GM19463 (cell line): Measurements from ENCODE around the gene ANKRD63.

Experiments used
- ATAC-seq: cut with Tn5 transposase; IDR thresholded peaks from one replicate; pipeline ENCODE4 v1.9.1; 2021; ENCODE audit warnings: mild to moderate bottlenecking, moderate library complexity; ENCODE audit not compliant: unreplicated experiment

The ANKRD63 gene

DNA sequence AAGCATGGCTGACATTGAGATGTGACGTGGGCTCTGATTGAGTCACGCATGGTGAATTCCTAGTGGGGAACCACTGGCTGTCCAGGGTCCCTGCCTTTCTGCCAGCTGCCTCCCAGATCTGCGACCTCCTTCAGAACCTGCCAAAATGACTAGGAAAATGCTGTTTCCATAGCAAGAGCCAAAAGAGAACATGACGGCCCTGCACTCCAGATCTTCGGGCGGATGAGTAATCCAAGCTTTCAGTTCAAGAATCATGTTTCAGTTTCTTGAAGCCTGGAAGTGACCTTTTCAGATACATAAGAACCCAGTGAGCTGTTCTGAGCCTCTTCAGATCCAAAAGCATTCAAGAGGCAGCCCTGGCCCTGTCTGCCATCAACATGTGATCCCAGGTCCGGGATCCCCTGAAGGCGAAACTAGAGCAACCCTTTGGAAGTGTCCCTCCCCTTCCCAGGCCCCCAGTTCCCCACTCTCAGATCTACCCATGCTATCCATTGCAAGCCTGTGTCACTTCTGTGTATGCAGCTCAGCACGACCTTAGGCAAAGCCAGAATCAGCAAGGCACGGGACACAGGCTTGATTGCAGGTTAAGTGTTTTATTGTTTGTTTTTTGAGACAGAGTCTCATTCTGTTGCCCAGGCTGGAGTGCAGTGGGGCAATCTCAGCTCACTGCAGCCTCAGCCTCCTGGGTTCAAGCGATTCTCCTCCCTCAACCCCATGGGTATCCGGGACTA, 19.7 kb downstream of the ANKRD63 start:
- no peak for ATAC-seq

DNA sequence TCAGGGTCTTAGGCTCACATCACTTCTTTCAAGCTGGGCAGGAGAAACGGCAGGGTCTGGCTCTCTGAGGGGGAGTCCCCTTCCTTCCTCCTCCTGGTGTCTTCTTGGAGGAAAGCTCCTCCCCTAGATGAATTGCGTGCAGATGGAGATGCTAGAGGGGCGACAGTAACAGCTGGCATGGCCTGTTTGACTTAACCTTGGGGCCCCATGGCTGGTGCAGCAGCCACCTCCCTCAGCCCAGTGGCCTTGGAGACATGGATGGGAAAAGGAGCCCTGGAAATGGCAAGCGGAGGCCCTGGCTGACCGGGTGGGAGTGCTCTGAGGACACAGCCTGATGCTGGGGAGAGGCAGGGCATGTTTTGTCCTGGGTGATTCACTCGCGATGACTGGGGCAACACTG, 23.8 kb downstream of the ANKRD63 start:
- no peak for ATAC-seq

- no peak for ATAC-seq
Observed at GRCh38 chr15:40258544-40258943, 24.3 kb downstream of the ANKRD63 start.

GRCh38 chr15:40257656-40258450, 25.0 kb downstream of the ANKRD63 start:
- ATAC-seq, result no peak

DNA sequence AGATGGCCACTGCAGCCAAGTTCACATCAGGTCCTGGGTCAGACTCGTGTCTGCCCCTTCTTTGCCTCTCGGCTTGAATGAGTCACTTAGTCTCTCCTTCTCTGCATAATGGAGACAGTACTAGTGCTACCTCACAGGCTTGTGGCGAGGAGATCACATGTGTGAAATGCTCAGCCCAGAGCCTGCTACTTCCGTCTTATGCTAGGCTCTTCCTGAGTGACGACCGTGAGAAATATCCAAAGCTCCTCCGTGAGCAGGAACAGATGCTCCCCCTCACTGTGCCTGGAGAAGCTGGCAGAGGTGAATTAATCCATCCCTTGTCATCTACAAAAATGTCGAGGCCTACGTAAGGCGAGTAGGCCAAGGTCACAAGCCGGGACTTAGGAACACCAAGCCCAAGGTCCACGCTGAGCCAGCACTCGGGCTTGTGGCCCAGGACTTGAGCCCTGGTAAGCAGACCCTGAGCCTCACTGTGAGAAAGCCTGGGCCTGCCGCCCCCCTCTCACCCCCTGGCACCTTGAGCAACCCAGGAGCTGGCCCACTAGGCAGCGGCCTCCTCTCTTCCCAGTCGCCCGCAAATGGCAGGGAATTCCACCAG, 26.1 kb downstream of the ANKRD63 start:
- peak; percentile 50 for ATAC-seq

DNA sequence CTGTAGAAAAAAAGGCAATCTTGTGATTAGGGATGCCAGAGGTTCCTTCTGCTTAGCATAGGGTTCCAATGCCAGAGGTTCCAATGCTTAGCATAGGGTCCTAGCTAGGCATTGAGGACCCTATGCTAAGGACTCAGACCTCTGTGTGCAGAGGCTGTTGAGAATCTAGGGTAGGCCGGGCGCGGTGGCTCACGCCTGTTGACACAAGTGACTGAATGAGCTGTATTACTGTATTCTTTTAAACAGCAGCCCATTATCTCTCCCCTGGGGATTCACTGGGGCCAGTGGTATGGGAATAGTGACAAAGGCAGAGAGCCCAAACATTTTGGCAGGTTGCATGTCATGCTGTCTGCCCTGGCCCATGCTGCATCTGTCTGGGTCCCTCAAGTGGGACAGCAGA, 27.8 kb downstream of the ANKRD63 start:
- no peak for ATAC-seq

DNA sequence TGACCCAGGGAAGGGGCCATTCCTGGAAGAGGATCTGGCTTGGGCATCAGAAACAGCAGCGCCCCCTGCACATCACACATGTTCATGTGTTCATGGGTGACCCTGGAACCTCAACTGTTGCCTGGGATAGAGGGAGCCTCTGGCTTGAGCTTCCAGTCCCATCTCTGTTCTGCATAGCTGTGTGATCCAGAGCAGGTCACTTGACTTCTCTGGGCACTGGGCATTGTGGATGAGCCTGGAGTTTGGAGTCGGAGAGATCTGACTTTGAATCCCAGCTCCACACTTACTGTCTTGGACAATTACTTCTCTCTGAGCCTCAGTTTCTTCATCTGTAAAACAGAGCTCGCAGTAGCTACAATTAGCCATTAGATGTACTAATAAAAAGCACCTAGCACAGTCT, 28.4 kb downstream of the ANKRD63 start:
- ATAC-seq, result no peak

- no peak for ATAC-seq
Observed at GRCh38 chr15:40253167-40253790, 29.6 kb downstream of the ANKRD63 start.

- ATAC-seq, result no peak
Observed at GRCh38 chr15:40252438-40253166, 30.3 kb downstream of the ANKRD63 start.

DNA sequence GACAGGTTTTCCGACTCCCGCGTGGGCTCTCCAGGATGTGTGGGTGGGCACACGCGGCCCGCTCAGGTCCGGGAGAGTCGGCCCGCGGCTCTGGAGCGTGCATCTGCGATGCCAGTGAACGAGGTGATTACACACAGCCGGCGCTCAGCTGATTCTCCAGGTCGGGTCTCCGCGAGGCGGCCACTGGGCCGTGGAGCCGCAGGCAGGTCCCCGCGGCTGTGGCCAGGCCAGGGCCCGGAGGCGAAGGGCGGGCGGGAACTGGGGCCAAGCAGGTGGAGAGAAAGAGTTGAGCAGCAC, 30.8 kb downstream of the ANKRD63 start:
- ATAC-seq, result no peak

DNA sequence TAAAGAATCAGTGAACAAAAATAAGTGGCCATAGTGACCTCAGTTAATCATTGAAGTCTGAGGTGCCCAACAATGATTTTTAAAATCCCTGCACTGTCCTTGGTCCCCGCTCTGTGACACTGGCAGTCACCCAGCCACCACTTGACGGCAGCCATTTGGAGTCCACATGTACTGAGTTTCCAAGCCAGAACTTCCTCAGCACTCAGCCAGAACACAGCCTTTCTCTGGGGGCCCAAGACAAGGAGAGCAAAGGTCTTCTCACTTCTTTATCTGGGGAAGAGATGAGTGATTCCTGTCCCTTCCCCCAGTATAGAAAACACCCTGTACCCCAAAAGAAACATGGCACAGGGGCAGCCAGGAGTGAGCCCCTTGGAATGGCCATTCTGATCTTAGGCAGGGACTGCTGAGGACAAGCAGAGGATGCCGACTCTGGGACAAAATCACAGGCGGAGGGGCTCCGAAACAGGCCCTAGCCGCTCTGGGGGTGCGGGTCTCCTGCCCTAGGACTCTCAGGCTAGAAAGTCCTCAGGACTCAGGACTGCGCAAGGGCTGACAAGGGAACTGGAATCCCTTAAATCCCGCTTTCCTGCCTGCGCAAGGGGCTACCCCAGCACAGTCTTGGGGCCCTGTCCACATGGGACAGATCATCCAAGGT, 31.3 kb downstream of the ANKRD63 start:
- ATAC-seq, result no peak

DNA sequence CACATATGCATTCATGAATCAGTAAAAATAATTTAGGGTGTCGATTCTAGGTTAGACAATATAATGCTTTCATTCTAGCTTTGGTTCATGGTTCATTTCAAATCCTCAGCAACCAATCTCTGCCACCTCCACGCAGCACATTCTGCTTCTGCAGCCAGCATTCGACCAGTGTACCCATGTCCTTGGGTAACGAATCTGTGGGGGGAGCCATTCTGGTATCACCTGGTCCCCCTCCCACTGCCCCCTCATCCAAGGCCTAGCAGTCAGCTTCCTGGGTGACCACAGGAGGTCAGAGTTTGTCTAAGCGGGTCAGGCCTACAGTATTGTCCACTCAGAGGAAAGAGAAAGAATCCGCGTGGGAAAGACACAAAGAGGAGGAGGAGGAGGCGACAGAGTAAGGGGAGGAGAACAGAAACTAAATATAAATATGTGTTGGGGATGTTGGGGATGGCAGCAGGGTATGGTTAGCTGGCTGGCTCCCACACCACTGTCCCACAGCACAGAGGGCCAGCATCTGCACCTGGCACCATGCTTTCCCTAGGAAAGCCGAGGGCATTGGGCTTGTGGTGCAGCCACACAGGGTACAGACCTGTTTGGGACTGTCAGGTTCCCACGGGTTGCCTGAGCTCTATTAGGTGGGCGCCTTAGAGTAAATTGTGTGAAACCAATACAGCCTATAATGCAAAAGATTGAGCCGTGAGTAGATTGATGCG, 31.9 kb downstream of the ANKRD63 start:
- ATAC-seq, result no peak

GRCh38 chr15:40250304-40250656, 32.6 kb downstream of the ANKRD63 start:
- ATAC-seq, result no peak

DNA sequence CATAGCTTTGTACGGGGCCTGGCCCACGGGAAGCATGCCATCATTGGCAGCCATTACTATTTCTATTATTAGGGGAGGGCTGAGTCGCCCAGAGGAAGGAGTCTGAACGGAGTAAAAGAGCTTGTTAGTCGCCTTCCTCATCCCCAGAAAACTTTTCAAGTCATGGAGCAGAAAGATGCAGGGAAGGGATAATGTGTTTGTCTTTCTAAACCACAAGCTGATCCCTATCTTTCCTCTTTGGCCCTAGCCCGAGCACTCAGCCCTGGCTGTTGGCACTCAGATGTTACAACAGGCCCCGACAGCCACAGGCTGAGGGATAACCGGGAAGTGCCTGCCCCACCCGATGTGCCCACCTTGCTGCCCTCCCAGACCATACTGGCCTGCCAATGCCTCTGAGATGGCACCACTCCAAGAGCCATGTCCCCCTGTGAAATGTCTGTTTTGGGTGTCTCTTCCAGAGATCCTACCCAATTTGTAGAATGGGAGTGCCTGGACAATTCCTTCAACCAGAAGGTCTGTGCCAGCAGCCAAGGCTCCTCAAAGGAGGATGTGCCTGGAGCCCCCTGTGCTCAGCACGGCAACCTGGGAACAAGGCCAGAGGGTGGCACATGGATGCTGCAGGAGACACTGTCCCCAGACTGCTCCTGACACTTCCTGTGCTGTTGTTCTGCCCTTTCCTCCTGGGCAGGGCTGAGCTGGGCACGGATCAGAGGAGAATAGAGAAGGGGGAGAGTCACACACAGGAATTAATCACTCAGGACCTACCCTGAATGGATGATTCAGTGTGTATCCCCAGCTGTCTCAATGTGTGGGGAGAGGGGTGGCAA, 33.2 kb downstream of the ANKRD63 start:
- no peak for ATAC-seq

DNA sequence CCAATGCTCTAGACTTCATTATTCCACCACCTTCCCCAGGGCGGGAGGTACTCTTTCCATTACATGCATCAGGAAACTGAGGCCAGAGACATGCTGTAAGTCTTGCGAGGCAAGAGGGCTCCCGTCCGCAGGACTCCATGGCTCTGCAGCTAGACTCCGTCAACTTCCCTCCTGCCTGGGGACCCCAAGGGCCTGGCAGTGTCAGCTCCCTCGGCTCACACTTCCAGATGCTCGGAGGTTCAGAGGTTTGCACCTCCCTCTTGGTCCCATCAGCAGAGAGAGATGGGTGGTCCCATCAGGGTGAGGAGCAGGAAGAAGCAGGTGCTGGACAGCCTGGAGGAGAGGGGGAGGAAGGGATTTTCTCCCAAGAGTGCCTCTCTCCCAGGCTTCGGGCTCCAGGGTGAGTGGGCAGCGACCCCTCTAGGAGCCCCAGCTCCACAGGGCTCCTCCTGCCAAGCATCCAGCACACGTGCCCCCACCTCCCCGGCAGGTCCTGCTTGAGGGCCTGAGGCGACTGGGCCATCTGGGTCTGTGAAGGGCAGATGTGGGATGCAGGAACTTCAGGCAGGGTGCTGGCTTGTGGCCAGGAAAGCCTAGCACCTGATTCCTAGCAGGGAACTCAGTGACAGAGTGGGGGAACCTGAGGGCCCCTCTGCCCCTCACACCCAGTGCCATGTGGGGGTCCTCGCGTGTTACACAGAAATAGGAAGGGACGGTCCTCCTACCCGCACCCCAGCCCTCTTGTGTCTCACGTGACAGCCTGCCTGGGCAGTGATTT, 34.7 kb downstream of the ANKRD63 start:
- ATAC-seq, result no peak

GRCh38 chr15:40247406-40247971, 35.4 kb downstream of the ANKRD63 start:
- no peak for ATAC-seq

- no peak for ATAC-seq
Observed at GRCh38 chr15:40246496-40247280, 36.2 kb downstream of the ANKRD63 start.
